CD4-positive, alpha-beta T cell (primary cell): ENCODE data around the gene CYTH3. TPM values are rescaled to one million over a fixed set of nuclear protein-coding genes. Genes with fewer than 3 reads are reported as not detected.

ENCODE experiments used
- ATAC-seq: fragments of 200-7000 bp; cut with Tn5 transposase; one replicate; pipeline ENCODE4 v1.10.0; 2022; ENCODE audit warnings: mild to moderate bottlenecking; ENCODE audit not compliant: poor library complexity
- CTCF ChIA-PET: fragments of 350-600 bp; sonication (Branson Sonifier 250); formaldehyde crosslinking; loops from one replicate; lab custom pipeline; 2021; ENCODE audit warnings: antibody characterized with exemption, inconsistent platforms; lab: Charles Lee
- POLR2A ChIA-PET: fragments of 350-600 bp; sonication (Branson Sonifier 250); formaldehyde crosslinking; loops from one replicate; lab custom pipeline; 2021; ENCODE audit warnings: antibody characterized with exemption, inconsistent platforms; lab: Charles Lee
- DNase-seq, 14 experiments: peaks; one replicate each; pipeline ENCODE4 v3.0.0-alpha.2; 2013 to 2020; ENCODE audit warnings: mixed read lengths in 2 of 14
- H3K27ac ChIP-seq, 2 donors: one replicate each; pipeline versions ENCODE4 v1.5.1 to v1.7.0; 2013; ENCODE audit warnings: low read length in 2 of 2, low read depth in 1 of 2, mild to moderate bottlenecking in 1 of 2
- H3K27me3 ChIP-seq, 2 experiments: 1 replicate in 1 of 2; 2 replicates in 1 of 2; pipeline versions ENCODE4 v1.6.1 to v1.7.0; 2013; ENCODE audit warnings: low read length in 2 of 2, control low read depth in 1 of 2, mild to moderate bottlenecking in 1 of 2, moderate library complexity in 1 of 2; ENCODE audit not compliant: insufficient read depth in 2 of 2, control insufficient read depth in 1 of 2
- H3K36me3 ChIP-seq: one replicate; pipeline ENCODE4 v1.6.1; 2013; ENCODE audit warnings: low read length, control low read depth; ENCODE audit not compliant: insufficient read depth
- H3K4me1 ChIP-seq: one replicate; pipeline ENCODE4 v1.6.1; 2013; ENCODE audit warnings: low read length, control low read depth; ENCODE audit not compliant: insufficient read depth
- H3K4me3 ChIP-seq: one replicate; pipeline ENCODE4 v1.5.1; 2013; ENCODE audit warnings: mild to moderate bottlenecking, low read length, moderate library complexity
- H3K9me3 ChIP-seq, 2 experiments: 1 replicate in 1 of 2; 2 replicates in 1 of 2; pipeline versions ENCODE4 v1.6.1 to v1.7.0; 2013; ENCODE audit warnings: low read length in 2 of 2, mild to moderate bottlenecking in 2 of 2, control low read depth in 1 of 2, moderate library complexity in 1 of 2; ENCODE audit not compliant: control insufficient read depth in 1 of 2, insufficient read depth in 1 of 2
- H3K27ac Mint-ChIP-seq: one replicate; pipeline ENCODE4 v1.8.0; 2020; ENCODE audit warnings: mixed read lengths
- H3K27me3 Mint-ChIP-seq: one replicate; pipeline ENCODE4 v1.8.0; 2021; ENCODE audit warnings: mixed read lengths
- H3K36me3 Mint-ChIP-seq: one replicate; pipeline ENCODE4 v1.8.0; 2021; ENCODE audit warnings: low read depth, mixed read lengths
- H3K4me1 Mint-ChIP-seq: one replicate; pipeline ENCODE4 v1.8.0; 2021; ENCODE audit warnings: low read depth, mixed read lengths
- H3K4me3 Mint-ChIP-seq: one replicate; pipeline ENCODE4 v1.8.0; 2020; ENCODE audit warnings: mild to moderate bottlenecking, mixed read lengths
- H3K9me3 Mint-ChIP-seq: one replicate; pipeline ENCODE4 v1.8.0; 2020; ENCODE audit warnings: mixed read lengths
- CTCF ChIP-seq: fragments of 200-600 bp; IDR thresholded peaks from one replicate; pipeline ENCODE4 v1.8.0; 2022; ENCODE audit warnings: antibody characterized with exemption, mild to moderate bottlenecking
- intact Hi-C, 2 experiments: fragments of 100-400 bp; cut with DNase I in 1 of 2; cut with micrococcal nuclease in 1 of 2; formaldehyde crosslinking; loops; one replicate each; pipeline versions ENCODE4 v1.15.1 to v1.9.0; 2023 to 2025; cut with DNase I, micrococcal nuclease
- total RNA-seq, 174 experiments: library from RNA in 2 of 174; stranded (reverse) in 2 of 174; gene quantifications; one replicate each; pipeline ENCODE4 v1.2.3 and lab custom pipeline; 2021 to 2026

Gene CYTH3
- total RNA-seq, 2 experiments from 2014 or later = 7.6 to 9.1 TPM

- TF ChIP-seq CTCF = no peak
- Histone ChIP-seq H3K27ac (no peak overlapping the region), H3K9me3 (no peaks in the 10 kb centered on the region), H3K4me3 (no peak overlapping the region), H3K36me3 (no peaks in the 10 kb centered on the region), H3K4me1 (peaks cover 20% of the 10 kb centered on the region), H3K27me3 (no peaks in the 10 kb centered on the region)
- ATAC-seq (no peak), DNase-seq (no peak)
- H3K9me3 Mint-ChIP-seq = no peaks in the 10 kb centered on the region
- ChIA-PET CTCF (no interaction called here), POLR2A (no interaction called here)
- H3K4me1 Mint-ChIP-seq = peaks cover 15% of the 10 kb centered on the region
- intact Hi-C loops = no loop called here
- no peak overlapping the region for H3K27ac Mint-ChIP-seq
- peaks cover 6% of the 10 kb centered on the region for H3K27me3 Mint-ChIP-seq
- no peaks in the 10 kb centered on the region for H3K36me3 Mint-ChIP-seq
- no peak overlapping the region for H3K4me3 Mint-ChIP-seq
Measured at GRCh38 chr7:6268023-6268900, 4.2 kb downstream of the CYTH3 start.

GRCh38 chr7:6266699-6267098 lies 5.7 kb downstream of the CYTH3 start:
- H3K4me1 Mint-ChIP-seq = peaks cover 26% of the 10 kb centered on the region
- no peaks in the 10 kb centered on the region for H3K36me3 ChIP-seq
- no peaks in the 10 kb centered on the region for H3K36me3 Mint-ChIP-seq
- ChIA-PET CTCF (no interaction called here), POLR2A (no interaction called here)
- no peaks in the 10 kb centered on the region for H3K9me3 ChIP-seq
- H3K9me3 Mint-ChIP-seq = no peaks in the 10 kb centered on the region
- H3K4me1 ChIP-seq = peaks cover 10% of the 10 kb centered on the region
- peaks cover 6% of the 10 kb centered on the region for H3K27me3 Mint-ChIP-seq
- no peaks in the 10 kb centered on the region for H3K27me3 ChIP-seq
- intact Hi-C loops = no loop called here
- DNase-seq (no peak), ATAC-seq (no peak)
- H3K4me3 Mint-ChIP-seq = no peak overlapping the region
- H3K27ac ChIP-seq = no peak overlapping the region
- no peak overlapping the region for H3K4me3 ChIP-seq
- TF ChIP-seq CTCF = no peak
- H3K27ac Mint-ChIP-seq = no peak overlapping the region

GRCh38 chr7:6262221-6262620 lies 10.2 kb downstream of the CYTH3 start:
- Mint-ChIP-seq H3K27me3 (no peaks in the 10 kb centered on the region), H3K36me3 (no peaks in the 10 kb centered on the region), H3K4me3 (no peak overlapping the region), H3K27ac (no peak overlapping the region), H3K9me3 (no peaks in the 10 kb centered on the region), H3K4me1 (peaks cover 43% of the 10 kb centered on the region)
- intact Hi-C loops = no loop called here
- DNase-seq (no peak), ATAC-seq (no peak)
- POLR2A ChIA-PET = interaction anchor here (1.3 kb wide), 1 partner anchor 9 kb away, joined by 4 read pairs; no protein-coding TSS in a partner anchor
- Histone ChIP-seq H3K36me3 (no peaks in the 10 kb centered on the region), H3K4me1 (peaks cover 14% of the 10 kb centered on the region), H3K27ac (no peak overlapping the region), H3K9me3 (no peaks in the 10 kb centered on the region), H3K4me3 (no peak overlapping the region), H3K27me3 (no peaks in the 10 kb centered on the region)
- CTCF ChIA-PET = interaction anchor here (0.7 kb wide), 1 partner anchor 406 kb away, joined by 4 read pairs; no protein-coding TSS in a partner anchor
- no peak for TF ChIP-seq CTCF
